ENCODE measurements around the gene GXYLT2.

The GXYLT2 gene

GRCh38 chr3:72860846-72861245, 27.0 kb upstream of the GXYLT2 start:
- H3K4me1 ChIP-seq (ENCODE audit: control insufficient read depth, insufficient read depth, low read length, poor library complexity, severe bottlenecking): no peaks in the 10 kb centered on the region
- no peaks in the 10 kb centered on the region for H3K27me3 ChIP-seq (replicated peaks; ENCODE audit: control insufficient read depth, insufficient read depth, low read length, poor library complexity, severe bottlenecking)
- H3K4me3 ChIP-seq (ENCODE audit: insufficient read depth, low read depth, low read length, poor library complexity, severe bottlenecking): no peak overlapping the region
- DNase-seq: no peak
- no peaks in the 10 kb centered on the region for H3K9me3 ChIP-seq (ENCODE audit: control insufficient read depth, low read length)
- no peaks in the 10 kb centered on the region for H3K36me3 ChIP-seq (ENCODE audit: control insufficient read depth, insufficient read depth, low read length)
- no peak overlapping the region for H3K27ac ChIP-seq (ENCODE audit: insufficient read depth, low read length, poor library complexity, severe bottlenecking)

GRCh38 chr3:72862314-72863090, 25.3 kb upstream of the GXYLT2 start:
- DNase-seq: no peak
- H3K27me3 ChIP-seq (replicated peaks; ENCODE audit: control insufficient read depth, insufficient read depth, low read length, poor library complexity, severe bottlenecking): no peaks in the 10 kb centered on the region
- H3K27ac ChIP-seq (ENCODE audit: insufficient read depth, low read length, poor library complexity, severe bottlenecking): no peak overlapping the region
- H3K4me3 ChIP-seq (ENCODE audit: insufficient read depth, low read depth, low read length, poor library complexity, severe bottlenecking): no peak overlapping the region
- no peaks in the 10 kb centered on the region for H3K4me1 ChIP-seq (ENCODE audit: control insufficient read depth, insufficient read depth, low read length, poor library complexity, severe bottlenecking)
- H3K36me3 ChIP-seq (ENCODE audit: control insufficient read depth, insufficient read depth, low read length): no peaks in the 10 kb centered on the region
- H3K9me3 ChIP-seq (ENCODE audit: control insufficient read depth, low read length): no peaks in the 10 kb centered on the region

DNA sequence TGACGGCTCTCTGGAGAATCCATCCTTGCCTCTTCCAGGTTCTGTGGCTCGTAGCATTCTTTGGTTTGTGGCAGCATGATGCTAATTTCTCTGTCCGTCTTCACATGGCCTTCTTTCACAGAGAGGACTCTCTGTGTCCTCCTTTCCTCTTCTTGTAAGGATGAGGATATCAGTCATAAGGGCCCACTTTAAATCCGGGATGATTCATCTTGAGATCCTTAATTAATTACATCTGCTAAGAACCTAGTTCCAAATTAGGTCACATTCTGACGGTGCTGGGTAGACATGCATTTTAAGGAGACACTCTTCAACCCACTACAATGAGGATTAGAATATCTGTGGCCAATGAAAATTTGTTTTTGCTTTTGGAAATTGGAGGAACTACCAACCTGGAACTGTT, 15.7 kb upstream of the GXYLT2 start:
- Histone ChIP-seq H3K27me3 (replicated peaks; ENCODE audit: control insufficient read depth, insufficient read depth, low read length, poor library complexity, severe bottlenecking) (no peaks in the 10 kb centered on the region), H3K9me3 (ENCODE audit: control insufficient read depth, low read length) (no peaks in the 10 kb centered on the region), H3K4me1 (ENCODE audit: control insufficient read depth, insufficient read depth, low read length, poor library complexity, severe bottlenecking) (no peaks in the 10 kb centered on the region), H3K4me3 (ENCODE audit: insufficient read depth, low read depth, low read length, poor library complexity, severe bottlenecking) (no peak overlapping the region), H3K36me3 (ENCODE audit: control insufficient read depth, insufficient read depth, low read length) (no peaks in the 10 kb centered on the region), H3K27ac (ENCODE audit: insufficient read depth, low read length, poor library complexity, severe bottlenecking) (no peak overlapping the region)
- no peak for DNase-seq

- Histone ChIP-seq H3K27me3 (replicated peaks; ENCODE audit: control insufficient read depth, insufficient read depth, low read length, poor library complexity, severe bottlenecking) (peaks cover 16% of the 10 kb centered on the region), H3K27ac (ENCODE audit: insufficient read depth, low read length, poor library complexity, severe bottlenecking) (no peak overlapping the region), H3K4me3 (ENCODE audit: insufficient read depth, low read depth, low read length, poor library complexity, severe bottlenecking) (peak overlapping the region; percentile 28), H3K36me3 (ENCODE audit: control insufficient read depth, insufficient read depth, low read length) (no peaks in the 10 kb centered on the region), H3K4me1 (ENCODE audit: control insufficient read depth, insufficient read depth, low read length, poor library complexity, severe bottlenecking) (no peaks in the 10 kb centered on the region), H3K9me3 (ENCODE audit: control insufficient read depth, low read length) (no peaks in the 10 kb centered on the region)
- no peak for DNase-seq
Measured at GRCh38 chr3:72887343-72887704, 522 bp upstream of the GXYLT2 start.

DNA sequence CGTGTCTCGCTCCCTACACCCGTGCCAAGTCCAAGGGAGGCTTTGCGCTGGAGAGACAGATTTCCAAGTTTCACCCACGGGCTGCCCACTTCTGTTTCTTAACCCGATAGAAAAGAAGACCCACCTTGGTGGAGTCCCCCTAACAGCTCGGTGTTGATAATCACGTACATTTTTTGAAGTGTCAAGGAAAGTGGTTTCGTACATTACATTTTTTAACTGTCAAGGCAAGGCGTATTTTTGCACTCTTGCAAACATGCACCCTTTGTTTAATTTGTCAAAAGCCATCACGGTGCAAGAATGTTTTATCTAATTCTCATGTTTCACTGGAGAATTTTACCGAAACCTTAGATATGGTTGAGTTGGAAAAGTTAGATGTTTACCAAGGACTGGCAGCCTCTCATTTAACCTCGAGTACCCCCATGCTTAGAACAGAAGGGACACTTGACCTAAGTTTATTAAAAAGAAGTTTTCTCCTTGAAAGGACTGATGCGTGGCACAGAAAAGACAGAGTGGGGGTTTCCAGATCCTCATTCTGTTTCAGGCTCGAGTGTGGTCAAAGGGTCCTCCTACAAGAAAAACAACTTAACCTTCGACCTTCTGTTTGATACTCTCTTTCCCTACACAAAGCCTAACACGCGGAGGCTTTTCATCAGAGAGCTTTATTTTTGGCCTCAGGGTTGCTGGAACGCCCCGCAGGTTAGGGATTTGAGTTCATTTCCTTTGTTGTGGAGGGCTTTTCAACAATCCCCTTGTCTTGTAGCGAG, 882 bp downstream of the GXYLT2 start:
- Histone ChIP-seq H3K4me3 (ENCODE audit: insufficient read depth, low read depth, low read length, poor library complexity, severe bottlenecking) (no peak overlapping the region), H3K9me3 (ENCODE audit: control insufficient read depth, low read length) (no peaks in the 10 kb centered on the region), H3K27ac (ENCODE audit: insufficient read depth, low read length, poor library complexity, severe bottlenecking) (no peak overlapping the region), H3K36me3 (ENCODE audit: control insufficient read depth, insufficient read depth, low read length) (no peaks in the 10 kb centered on the region), H3K4me1 (ENCODE audit: control insufficient read depth, insufficient read depth, low read length, poor library complexity, severe bottlenecking) (no peaks in the 10 kb centered on the region), H3K27me3 (replicated peaks; ENCODE audit: control insufficient read depth, insufficient read depth, low read length, poor library complexity, severe bottlenecking) (peaks cover 19% of the 10 kb centered on the region)
- no peak for DNase-seq

- no peaks in the 10 kb centered on the region for H3K36me3 ChIP-seq (ENCODE audit: control insufficient read depth, insufficient read depth, low read length)
- H3K4me3 ChIP-seq (ENCODE audit: insufficient read depth, low read depth, low read length, poor library complexity, severe bottlenecking): no peak overlapping the region
- H3K27ac ChIP-seq (ENCODE audit: insufficient read depth, low read length, poor library complexity, severe bottlenecking): no peak overlapping the region
- H3K27me3 ChIP-seq (replicated peaks; ENCODE audit: control insufficient read depth, insufficient read depth, low read length, poor library complexity, severe bottlenecking): peaks cover 19% of the 10 kb centered on the region
- DNase-seq: no peak
- H3K9me3 ChIP-seq (ENCODE audit: control insufficient read depth, low read length): no peaks in the 10 kb centered on the region
- H3K4me1 ChIP-seq (ENCODE audit: control insufficient read depth, insufficient read depth, low read length, poor library complexity, severe bottlenecking): no peaks in the 10 kb centered on the region
Measured at GRCh38 chr3:72889310-72890165, 1.7 kb downstream of the GXYLT2 start.

DNA sequence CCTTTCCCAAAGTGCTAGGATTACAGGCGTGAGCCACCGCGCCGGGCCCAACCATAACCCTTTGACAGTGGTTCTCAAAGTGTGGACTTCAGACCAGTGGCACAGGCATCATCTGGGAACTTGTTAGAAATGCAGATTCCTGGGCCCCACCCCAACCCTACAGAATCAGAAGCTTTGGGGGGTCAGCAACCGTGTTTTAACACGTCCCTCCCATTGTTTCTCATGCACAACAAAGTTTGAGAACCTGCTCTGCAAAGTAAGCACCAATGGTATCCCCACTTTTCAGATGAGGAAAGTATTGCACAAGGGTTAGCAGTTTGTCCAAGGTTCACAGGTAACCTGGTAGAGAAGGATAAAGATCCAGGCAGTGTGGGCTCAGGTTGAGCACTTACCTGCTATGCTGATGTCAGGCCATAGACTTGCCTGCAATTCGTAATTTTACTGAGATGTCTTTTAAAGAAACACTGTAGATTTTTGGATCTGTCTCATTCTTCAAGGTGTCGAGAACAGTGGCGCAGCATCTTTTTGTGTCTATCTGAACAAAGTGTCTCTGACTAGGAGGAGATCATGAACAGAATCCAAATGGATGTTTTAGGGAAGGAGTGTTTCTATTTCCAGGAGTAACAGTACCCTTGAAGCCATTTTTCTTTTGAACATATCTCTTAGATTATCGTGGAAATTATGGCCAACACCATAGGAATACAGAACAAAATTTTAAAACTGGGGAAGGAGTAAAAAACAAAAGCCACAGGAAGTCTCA, 2.5 kb downstream of the GXYLT2 start:
- no peaks in the 10 kb centered on the region for H3K9me3 ChIP-seq (ENCODE audit: control insufficient read depth, low read length)
- no peak overlapping the region for H3K27ac ChIP-seq (ENCODE audit: insufficient read depth, low read length, poor library complexity, severe bottlenecking)
- no peak for DNase-seq
- H3K36me3 ChIP-seq (ENCODE audit: control insufficient read depth, insufficient read depth, low read length): no peaks in the 10 kb centered on the region
- H3K4me3 ChIP-seq (ENCODE audit: insufficient read depth, low read depth, low read length, poor library complexity, severe bottlenecking): no peak overlapping the region
- H3K27me3 ChIP-seq (replicated peaks; ENCODE audit: control insufficient read depth, insufficient read depth, low read length, poor library complexity, severe bottlenecking): peaks cover 19% of the 10 kb centered on the region
- no peaks in the 10 kb centered on the region for H3K4me1 ChIP-seq (ENCODE audit: control insufficient read depth, insufficient read depth, low read length, poor library complexity, severe bottlenecking)

DNA sequence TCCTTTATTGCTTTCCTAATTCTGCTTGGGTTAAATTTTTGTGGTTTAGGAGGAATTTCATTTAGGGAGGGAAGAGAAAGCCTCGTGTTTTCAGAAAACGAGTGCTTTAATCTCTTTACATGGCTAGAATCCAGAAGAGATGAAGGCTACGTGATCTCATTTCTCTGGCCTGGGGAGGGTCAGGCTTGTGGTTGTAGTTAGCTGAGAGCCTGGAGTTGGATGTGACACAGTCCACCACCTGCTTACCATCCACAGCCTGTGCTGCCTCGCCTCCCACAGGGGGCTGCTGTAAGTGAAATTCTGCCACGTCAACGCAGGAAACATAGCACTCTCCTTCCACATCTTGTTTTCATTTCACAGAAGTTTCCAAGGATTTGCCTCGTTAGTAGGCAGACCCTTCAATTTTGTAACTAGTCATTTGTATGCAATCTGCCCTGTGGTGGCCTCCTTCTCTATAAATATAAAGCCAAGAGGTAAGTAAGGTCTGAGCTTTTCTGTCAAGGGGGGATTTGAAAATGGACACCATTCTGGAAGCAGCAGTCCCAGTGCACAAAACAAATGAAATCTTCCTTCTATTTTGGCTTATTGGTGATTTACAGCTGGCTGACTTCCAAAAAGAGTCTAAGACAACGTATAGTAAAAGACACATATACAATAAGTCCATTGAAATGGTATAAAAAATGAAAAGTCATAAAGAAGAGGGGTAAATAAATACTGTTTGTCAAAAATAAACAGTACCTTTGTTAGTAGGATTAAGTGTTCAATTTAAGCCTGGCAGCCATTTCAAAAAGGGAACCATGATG, 3.4 kb downstream of the GXYLT2 start:
- Histone ChIP-seq H3K4me3 (ENCODE audit: insufficient read depth, low read depth, low read length, poor library complexity, severe bottlenecking) (no peak overlapping the region), H3K27me3 (replicated peaks; ENCODE audit: control insufficient read depth, insufficient read depth, low read length, poor library complexity, severe bottlenecking) (peaks cover 19% of the 10 kb centered on the region), H3K9me3 (ENCODE audit: control insufficient read depth, low read length) (no peaks in the 10 kb centered on the region), H3K36me3 (ENCODE audit: control insufficient read depth, insufficient read depth, low read length) (no peaks in the 10 kb centered on the region), H3K4me1 (ENCODE audit: control insufficient read depth, insufficient read depth, low read length, poor library complexity, severe bottlenecking) (no peaks in the 10 kb centered on the region), H3K27ac (ENCODE audit: insufficient read depth, low read length, poor library complexity, severe bottlenecking) (no peak overlapping the region)
- DNase-seq: no peak
